ENCODE results near the gene GRB2.

GRB2 gene

GRCh38 chr17:75414488-75414887 is 9.0 kb upstream of the GRB2 start:
- DNase-seq (ENCODE audit: low read depth), result no peak

GRCh38 chr17:75412455-75413317 is 7.2 kb upstream of the GRB2 start:
- no peak for DNase-seq (ENCODE audit: low read depth)

DNA sequence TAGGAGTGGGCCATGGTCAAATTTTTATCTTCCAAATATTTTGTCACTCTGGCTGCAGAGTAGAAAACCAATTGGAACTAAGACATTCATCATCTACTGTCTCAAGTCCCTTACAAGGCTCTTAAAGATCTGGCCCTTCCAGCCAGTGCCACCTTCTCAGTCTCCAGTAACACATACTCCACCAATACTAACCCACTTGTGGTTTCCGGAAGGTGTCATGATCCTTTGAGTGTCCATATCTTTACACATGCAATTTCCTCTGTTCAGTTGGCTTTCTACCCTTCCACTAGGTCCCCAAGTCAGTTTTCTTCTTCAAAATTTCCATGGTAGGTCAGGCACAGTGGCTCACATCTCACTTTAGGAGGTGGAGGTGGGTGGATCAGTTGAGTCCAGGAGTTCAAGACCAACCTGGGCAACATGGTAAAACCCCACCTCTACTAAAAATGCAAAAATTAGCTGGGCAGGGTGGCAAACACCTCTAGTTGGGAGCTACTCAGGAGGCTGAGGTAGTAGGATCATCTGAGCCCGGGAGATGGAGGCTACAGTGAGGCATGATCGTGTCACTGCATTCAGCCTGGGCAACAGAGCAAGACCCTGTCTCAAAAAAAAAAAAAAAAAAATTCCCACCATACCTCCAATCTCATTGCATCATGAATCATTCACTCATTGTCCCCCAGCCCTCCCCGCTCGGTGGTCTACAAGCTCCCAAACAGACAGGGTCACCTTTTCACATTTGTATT is 6.0 kb upstream of the GRB2 start:
- DNase-seq (ENCODE audit: low read depth), result no peak

DNA sequence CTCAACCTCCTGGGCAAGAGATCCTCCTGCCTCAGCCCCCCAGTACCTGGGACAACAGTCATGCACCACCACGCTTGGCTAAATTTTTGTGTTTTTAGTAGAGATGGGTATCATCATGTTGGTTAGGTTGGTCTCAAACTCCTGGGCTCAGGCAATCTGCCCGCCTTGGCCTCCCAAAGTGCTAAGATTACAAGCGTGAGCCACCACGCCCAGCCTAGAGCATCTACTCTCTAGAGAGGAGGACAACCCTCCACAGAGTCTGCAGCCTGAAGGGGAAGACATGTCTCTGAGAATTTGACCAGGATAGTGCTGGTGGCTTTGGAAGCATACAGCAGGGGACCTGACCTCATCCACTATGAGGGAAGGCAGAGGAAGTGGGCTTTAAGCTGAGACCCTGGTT is 4.7 kb upstream of the GRB2 start:
- DNase-seq (ENCODE audit: low read depth), result no peak

DNA sequence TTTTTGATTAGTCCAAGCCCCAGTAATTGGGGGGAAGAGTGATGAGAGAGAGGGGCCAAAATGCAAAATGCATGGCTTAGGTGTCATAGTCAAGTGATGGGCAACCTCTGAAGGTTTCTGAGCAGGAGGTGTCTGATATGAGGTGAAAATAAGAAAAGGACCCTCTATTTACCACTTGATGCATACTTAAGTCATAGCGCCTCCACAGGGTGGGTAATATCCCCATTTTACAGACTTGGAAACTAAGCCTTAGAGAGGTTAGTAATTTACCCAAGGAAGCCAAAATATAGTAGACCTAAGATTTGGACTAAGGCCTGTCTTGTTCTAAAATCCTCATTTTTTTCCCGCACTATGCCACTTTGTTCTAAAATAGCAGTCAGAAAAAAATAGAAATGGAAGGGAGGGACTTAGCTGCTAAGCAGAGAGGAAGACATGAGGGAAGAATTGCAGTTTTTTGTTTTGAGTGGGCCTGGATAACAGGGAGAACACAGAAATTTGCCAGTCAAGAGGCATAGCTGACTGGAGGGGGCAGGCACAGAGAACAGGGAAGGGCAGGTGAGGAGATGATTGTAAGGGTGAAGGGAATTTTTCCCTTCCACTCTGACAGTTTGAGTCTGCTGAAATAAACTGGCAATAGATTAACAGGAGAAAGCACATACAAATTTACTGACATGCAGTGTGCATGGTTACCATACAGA is 2.3 kb upstream of the GRB2 start:
- DNase-seq (ENCODE audit: low read depth), result no peak

DNA sequence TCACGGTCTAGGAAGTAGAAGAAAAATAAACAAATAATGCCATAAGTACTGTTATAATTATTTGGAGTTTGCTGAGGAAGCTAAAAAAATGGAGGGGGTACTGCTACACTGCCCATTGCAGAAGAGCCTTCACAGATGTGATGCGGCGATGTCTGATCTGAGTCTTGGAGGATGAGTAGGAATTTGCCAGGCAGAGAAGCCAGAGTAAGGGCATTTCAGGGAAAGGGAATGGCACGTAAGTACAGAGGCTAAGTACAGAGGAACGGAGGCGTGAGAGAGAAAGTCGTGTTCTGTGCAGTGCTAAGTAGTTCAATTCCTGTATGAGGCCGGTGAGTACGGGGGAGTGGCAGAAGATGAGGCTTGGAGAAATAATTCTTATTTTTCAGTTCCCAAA is 741 bp upstream of the GRB2 start:
- no peak for DNase-seq (ENCODE audit: low read depth)

GRCh38 chr17:75404731-75405364 is 630 bp downstream of the GRB2 start:
- no peak for DNase-seq (ENCODE audit: low read depth)

DNA sequence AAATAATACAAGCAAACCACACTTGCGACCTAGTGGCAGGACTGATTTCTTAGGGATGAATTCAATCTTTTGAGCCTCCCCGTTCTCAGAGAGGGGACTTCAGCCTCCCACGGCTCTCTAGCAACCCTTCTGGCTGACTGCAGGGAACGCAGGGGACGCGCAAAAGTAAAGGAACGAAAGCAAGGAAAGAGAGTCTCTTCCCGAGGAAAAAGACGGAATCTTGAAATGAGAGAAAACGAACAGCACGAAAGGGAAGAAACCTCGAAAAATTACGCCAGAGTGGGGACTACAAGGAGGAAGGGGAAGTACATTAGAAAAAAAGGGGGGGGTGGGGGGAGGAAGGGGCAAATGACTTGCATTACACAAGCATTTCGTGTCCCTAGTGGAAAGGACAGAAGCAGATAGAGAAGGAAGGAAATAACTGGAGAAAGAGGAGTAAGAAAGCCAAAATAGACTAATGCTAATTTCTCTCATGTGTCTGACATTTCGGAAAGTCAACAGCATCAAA is 1.2 kb downstream of the GRB2 start:
- DNase-seq (ENCODE audit: low read depth), result no peak

DNA sequence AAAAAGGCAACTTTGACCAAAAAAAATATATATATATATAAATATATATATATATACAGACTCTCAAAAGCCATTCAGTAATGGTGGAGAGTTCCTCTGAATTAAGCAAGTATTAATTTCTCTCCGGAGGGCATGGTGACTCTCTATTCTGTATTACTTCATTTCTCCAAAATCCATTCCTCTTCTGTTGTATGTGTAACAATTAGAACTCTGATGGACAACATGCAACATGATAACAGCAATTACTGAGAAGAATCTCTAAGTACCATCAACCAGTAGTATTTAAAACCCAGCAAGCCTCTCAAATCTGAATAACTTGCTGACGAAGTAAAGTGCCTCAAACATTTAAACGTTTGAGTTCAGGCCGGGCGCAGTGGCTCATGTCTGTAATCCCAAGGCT is 2.3 kb downstream of the GRB2 start:
- DNase-seq (ENCODE audit: low read depth), result no peak

- no peak for DNase-seq (ENCODE audit: low read depth)
Observed at GRCh38 chr17:75402026-75402425, 3.5 kb downstream of the GRB2 start.

GRCh38 chr17:75400326-75400939 is 5.0 kb downstream of the GRB2 start:
- no peak for DNase-seq (ENCODE audit: low read depth)

- DNase-seq (ENCODE audit: low read depth), result no peak
Observed at GRCh38 chr17:75398279-75398678, 7.2 kb downstream of the GRB2 start.

GRCh38 chr17:75397217-75397616 is 8.3 kb downstream of the GRB2 start:
- DNase-seq (ENCODE audit: low read depth), result no peak

GRCh38 chr17:75396796-75397195 is 8.7 kb downstream of the GRB2 start:
- no peak for DNase-seq (ENCODE audit: low read depth)

DNA sequence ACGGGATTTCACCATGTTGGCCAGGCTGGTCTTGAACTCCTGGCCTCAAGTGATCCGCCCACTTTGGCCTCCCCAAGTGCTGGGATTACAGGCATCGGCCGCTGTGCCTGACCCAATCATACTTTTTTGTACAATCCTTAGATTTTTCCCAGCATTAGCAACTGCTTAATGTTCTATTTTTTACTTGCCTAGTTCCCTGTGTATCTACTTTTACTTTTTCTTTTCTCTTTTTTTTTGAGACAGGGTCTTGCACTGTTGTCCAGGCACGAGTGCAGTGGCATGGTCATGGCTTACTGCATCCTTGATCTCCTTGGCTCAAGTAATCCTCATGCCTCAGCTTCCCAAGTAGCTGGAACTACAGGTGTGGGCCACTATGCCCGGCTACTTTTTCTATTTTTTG is 9.5 kb downstream of the GRB2 start:
- DNase-seq (ENCODE audit: low read depth), result no peak

DNA sequence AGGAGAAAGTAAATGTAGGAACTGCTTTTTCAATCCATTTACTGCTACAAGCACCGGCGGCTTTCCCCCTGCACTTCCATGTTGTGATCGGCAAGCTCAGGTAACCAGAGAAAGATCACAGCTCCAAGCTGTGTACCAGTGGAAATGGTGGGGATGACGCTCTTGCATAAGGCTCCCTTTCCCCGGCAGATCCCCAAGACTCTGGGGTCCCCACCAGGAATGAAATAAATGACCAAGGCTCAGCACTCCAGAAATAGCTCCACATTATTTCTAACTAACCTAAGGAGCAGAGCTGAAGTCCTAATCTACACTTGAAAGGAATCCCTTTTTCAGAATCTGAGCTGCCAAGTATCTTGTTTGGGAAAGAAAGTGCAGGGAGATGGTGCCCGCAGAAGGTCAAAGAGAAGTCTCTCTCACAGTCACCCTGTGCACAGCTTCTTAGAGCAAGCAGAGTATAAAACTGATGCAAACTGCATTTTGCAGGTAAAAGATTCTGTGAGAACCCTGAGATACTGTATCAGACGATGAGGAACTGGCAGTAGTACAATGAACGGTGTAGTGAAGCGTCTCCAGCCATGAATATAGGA is 11.1 kb downstream of the GRB2 start:
- no peak for DNase-seq (ENCODE audit: low read depth)

GRCh38 chr17:75393523-75394331 is 11.8 kb downstream of the GRB2 start:
- DNase-seq (ENCODE audit: low read depth), result peak; percentile 93

- DNase-seq (ENCODE audit: low read depth), result no peak
Observed at GRCh38 chr17:75392559-75392958, 12.9 kb downstream of the GRB2 start.

GRCh38 chr17:75390982-75391381 is 14.5 kb downstream of the GRB2 start:
- DNase-seq (ENCODE audit: low read depth), result peak; percentile 37

GRCh38 chr17:75388476-75389030 is 16.9 kb downstream of the GRB2 start:
- DNase-seq (ENCODE audit: low read depth), result no peak

Data from GM04503 (cell line).